Esophagus muscularis mucosa (tissue), 4 donors: ENCODE measurements around the gene PBRM1. TPM values are rescaled to one million over a fixed set of nuclear protein-coding genes. Genes with fewer than 3 reads are reported as not detected.

Source experiments
- DNase-seq: peaks from one replicate; pipeline ENCODE4 v3.0.0-alpha.2; 2017; ENCODE audit errors: extremely low spot score
- H3K27ac ChIP-seq, 4 donors: fragments of 200-600 bp; sonication (generic); replicated peaks in 1 of 4; 1 replicate in 3 of 4; 2 replicates in 1 of 4; pipeline ENCODE4 v1.5.1; 2016 to 2019; ENCODE audit warnings: mild to moderate bottlenecking in 1 of 4
- H3K27me3 ChIP-seq, 4 donors: fragments of 200-600 bp; sonication (generic); one replicate each; pipeline versions ENCODE4 v1.5.1 to v1.6.0; 2016 to 2019
- H3K36me3 ChIP-seq, 4 donors: fragments of 200-600 bp; sonication (generic); one replicate each; pipeline ENCODE4 v1.5.1; 2016 to 2019
- H3K4me1 ChIP-seq, 4 donors: fragments of 200-600 bp; sonication (generic); one replicate each; pipeline ENCODE4 v1.5.1; 2016 to 2019
- H3K4me3 ChIP-seq, 4 donors: fragments of 200-600 bp; sonication (generic); 1 replicate in 2 of 4; 2 replicates in 2 of 4; pipeline ENCODE4 v1.5.1; 2016 to 2019; ENCODE audit warnings: mild to moderate bottlenecking in 4 of 4, moderate library complexity in 1 of 4
- H3K9me3 ChIP-seq, 4 donors: fragments of 200-600 bp; sonication (generic); 1 replicate in 3 of 4; 2 replicates in 1 of 4; pipeline ENCODE4 v1.5.1; 2016 to 2019
- CTCF ChIP-seq, 3 experiments: fragments of 200-600 bp in 2 of 3; fragments of 450-650 bp in 1 of 3; sonication (generic) in 2 of 3; IDR thresholded peaks; one replicate each; pipeline ENCODE4 v1.5.1; 2017 to 2019; ENCODE audit warnings: antibody characterized with exemption in 3 of 3, mild to moderate bottlenecking in 2 of 3, moderate library complexity in 1 of 3
- EP300 ChIP-seq: sonication (generic); formaldehyde crosslinking; IDR thresholded peaks from one replicate; pipeline ENCODE4 v1.6.1; 2017; ENCODE audit warnings: antibody characterized with exemption
- POLR2A ChIP-seq: fragments of 450-650 bp; IDR thresholded peaks from one replicate; pipeline ENCODE4 v1.6.1; 2017; ENCODE audit warnings: antibody characterized with exemption, moderate library complexity, mild to moderate bottlenecking, low read depth
- POLR2AphosphoS5 ChIP-seq, 2 donors: sonication (generic); formaldehyde crosslinking; IDR thresholded peaks; one replicate each; pipeline ENCODE4 v1.6.1; 2017; ENCODE audit warnings: antibody characterized with exemption in 2 of 2
- WGBS: methylation state at CpG from one replicate; pipeline ENCODE4 v1.1.5; 2018; 5-methylcytosine and 5-hydroxymethylcytosine counted together
- intact Hi-C: fragments of 100-400 bp; cut with DNase I; formaldehyde crosslinking; loops from one replicate; pipeline ENCODE4 v1.15.1; 2023
- total RNA-seq, 4 donors: library from RNA; depleted of rRNA; stranded (reverse); fragments of >200 nt; gene quantifications; one replicate each; pipeline versions ENCODE4 v1.1.0 to v1.2.1, GENCODE V29; 2016

Gene PBRM1
- total RNA-seq, 4 donors from 2014 or later: 79.4 to 99.3 (median 82.8) TPM

- WGBS: 97% methylated on average over 11 of the region's 26 CpGs
- no peak overlapping the region for H3K4me3 ChIP-seq
- no peak for DNase-seq
- peaks cover 15 to 79% (median 66%) of the 10 kb centered on the region in 4 donors for H3K36me3 ChIP-seq
- H3K27me3 ChIP-seq: no peaks in the 10 kb centered on the region
- no peak overlapping the region for H3K27ac ChIP-seq
- TF ChIP-seq CTCF (IDR thresholded peaks at IDR 0.05): no peak
- TF ChIP-seq EP300: no peak
- no peak for TF ChIP-seq POLR2AphosphoS5 (IDR thresholded peaks at IDR 0.05)
- TF ChIP-seq POLR2A: no peak
- H3K9me3 ChIP-seq: no peaks in the 10 kb centered on the region
- H3K4me1 ChIP-seq: peaks cover 25 to 43% (median 36%) of the 10 kb centered on the region in 4 donors
- intact Hi-C loops: no loop called here
Measured at GRCh38 chr3:52523386-52524257, 162.1 kb downstream of the PBRM1 start.

- no peaks in the 10 kb centered on the region for H3K9me3 ChIP-seq
- no peak overlapping the region for H3K4me3 ChIP-seq
- 95% methylated on average over 13 of the region's 14 CpGs for WGBS
- H3K4me1 ChIP-seq: peaks cover 27 to 43% (median 34%) of the 10 kb centered on the region in 4 donors
- no peak overlapping the region for H3K27ac ChIP-seq
- H3K36me3 ChIP-seq: peaks cover 10 to 79% (median 61%) of the 10 kb centered on the region in 4 donors
- intact Hi-C loops: no loop called here
- DNase-seq: no peak
- no peaks in the 10 kb centered on the region for H3K27me3 ChIP-seq
- TF ChIP-seq CTCF (IDR thresholded peaks at IDR 0.05) (no peak), EP300 (no peak), POLR2AphosphoS5 (IDR thresholded peaks at IDR 0.05) (no peak), POLR2A (no peak)
Measured at GRCh38 chr3:52522651-52523251, 163.0 kb downstream of the PBRM1 start.

- no peaks in the 10 kb centered on the region for H3K9me3 ChIP-seq
- DNase-seq: no peak
- intact Hi-C loops: no loop called here
- H3K4me3 ChIP-seq: no peak overlapping the region
- WGBS: 92% methylated on average over 25 of the region's 33 CpGs
- H3K36me3 ChIP-seq: peaks cover 5 to 78% (median 57%) of the 10 kb centered on the region in 4 donors
- H3K27ac ChIP-seq: no peak overlapping the region
- TF ChIP-seq CTCF (IDR thresholded peaks at IDR 0.05) (no peak), POLR2AphosphoS5 (IDR thresholded peaks at IDR 0.05) (no peak), EP300 (no peak), POLR2A (no peak)
- no peaks in the 10 kb centered on the region for H3K27me3 ChIP-seq
- peaks cover 26 to 38% (median 31%) of the 10 kb centered on the region in 4 donors for H3K4me1 ChIP-seq
Measured at GRCh38 chr3:52521881-52522650, 163.6 kb downstream of the PBRM1 start.

- Histone ChIP-seq H3K4me3 (no peak overlapping the region), H3K4me1 (peaks cover 21 to 35% (median 28%) of the 10 kb centered on the region in 4 donors), H3K27me3 (no peaks in the 10 kb centered on the region), H3K36me3 (peaks cover 0 to 75% (median 55%) of the 10 kb centered on the region in 4 donors), H3K27ac (no peak overlapping the region), H3K9me3 (no peaks in the 10 kb centered on the region)
- TF ChIP-seq POLR2A (no peak), CTCF (IDR thresholded peaks at IDR 0.05) (no peak), EP300 (no peak), POLR2AphosphoS5 (IDR thresholded peaks at IDR 0.05) (no peak)
- intact Hi-C loops: no loop called here
- WGBS: 90% methylated on average over 2 of the region's 8 CpGs
- no peak for DNase-seq
Measured at GRCh38 chr3:52521488-52521824, 164.3 kb downstream of the PBRM1 start.
